Measurements from ENCODE around the gene SYNPO2. TPM values are rescaled to one million over a fixed set of nuclear protein-coding genes. Genes with fewer than 3 reads are reported as not detected.

The SYNPO2 gene
- total RNA-seq, 4 donors from 2014 or later, result 998 to 4,186 (median 1,764) TPM

- peak in 1 of 2 donors; percentile 46 for ATAC-seq
- no peak overlapping the region for H3K4me3 ChIP-seq
- DNase-seq, result no peak
- TF ChIP-seq, protein P1, sequence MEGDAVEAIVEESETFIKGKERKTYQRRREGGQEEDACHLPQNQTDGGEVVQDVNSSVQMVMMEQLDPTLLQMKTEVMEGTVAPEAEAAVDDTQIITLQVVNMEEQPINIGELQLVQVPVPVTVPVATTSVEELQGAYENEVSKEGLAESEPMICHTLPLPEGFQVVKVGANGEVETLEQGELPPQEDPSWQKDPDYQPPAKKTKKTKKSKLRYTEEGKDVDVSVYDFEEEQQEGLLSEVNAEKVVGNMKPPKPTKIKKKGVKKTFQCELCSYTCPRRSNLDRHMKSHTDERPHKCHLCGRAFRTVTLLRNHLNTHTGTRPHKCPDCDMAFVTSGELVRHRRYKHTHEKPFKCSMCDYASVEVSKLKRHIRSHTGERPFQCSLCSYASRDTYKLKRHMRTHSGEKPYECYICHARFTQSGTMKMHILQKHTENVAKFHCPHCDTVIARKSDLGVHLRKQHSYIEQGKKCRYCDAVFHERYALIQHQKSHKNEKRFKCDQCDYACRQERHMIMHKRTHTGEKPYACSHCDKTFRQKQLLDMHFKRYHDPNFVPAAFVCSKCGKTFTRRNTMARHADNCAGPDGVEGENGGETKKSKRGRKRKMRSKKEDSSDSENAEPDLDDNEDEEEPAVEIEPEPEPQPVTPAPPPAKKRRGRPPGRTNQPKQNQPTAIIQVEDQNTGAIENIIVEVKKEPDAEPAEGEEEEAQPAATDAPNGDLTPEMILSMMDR (IDR thresholded peaks at IDR 0.05 in 4 of 5, conservative IDR thresholded peaks at IDR 0.05 in 1 of 5), result no peak
- no peak for TF ChIP-seq POLR2A (IDR thresholded peaks at IDR 0.05)
- intact Hi-C loops (cut with DNase I; ENCODE audit: low total_unique reads) (loop anchor here (5.0 kb wide), 1 partner anchor 106 kb away; the partner anchor contains the start of gene USP53), in situ Hi-C loops (cut with MboI; ENCODE audit: low sequenced_read_pairs in 4 of 4) (no loop called here)
- no peaks in the 10 kb centered on the region for H3K27me3 ChIP-seq
- no peaks in the 10 kb centered on the region for H3K36me3 ChIP-seq
- H3K27ac ChIP-seq, result peak overlapping the region; percentile 48 to 73 (median 60)
- H3K4me1 ChIP-seq, result peaks cover 35 to 42% of the 10 kb centered on the region in 2 donors
- no peaks in the 10 kb centered on the region for H3K9me3 ChIP-seq
These were observed 217.7 kb downstream of the SYNPO2 start for GRCh38 chr4:119106036-119107000.

- Histone ChIP-seq H3K4me1 (peaks cover 19 to 23% of the 10 kb centered on the region in 2 donors), H3K4me3 (no peak overlapping the region), H3K27ac (no peak overlapping the region), H3K9me3 (no peaks in the 10 kb centered on the region), H3K36me3 (no peaks in the 10 kb centered on the region), H3K27me3 (no peaks in the 10 kb centered on the region)
- TF ChIP-seq, protein P1 (IDR thresholded peaks at IDR 0.05 in 4 of 5, conservative IDR thresholded peaks at IDR 0.05 in 1 of 5), result no peak
- no peak for TF ChIP-seq POLR2A (IDR thresholded peaks at IDR 0.05)
- no peak for DNase-seq
- in situ Hi-C loops (cut with MboI; ENCODE audit: low sequenced_read_pairs in 4 of 4), result no loop called here
- ATAC-seq, result no peak
- intact Hi-C loops (cut with DNase I; ENCODE audit: low total_unique reads), result no loop called here
These were observed 221.5 kb downstream of the SYNPO2 start for GRCh38 chr4:119110121-119110520.

Other genes with a start within 250 kb of the SYNPO2 start
- 10 to 100 TPM in 3 of 4 donors, 1 to 10 TPM in 1; 8.2 to 31.8 (median 17.3) TPM for gene METTL14, start 203.5 kb upstream of the SYNPO2 start, total RNA-seq
- gene SEC24D, start 52.7 kb upstream of the SYNPO2 start, total RNA-seq, result 10 to 100 TPM in 3 of 4 donors, 1 to 10 TPM in 1; 8.9 to 16.2 (median 10.4) TPM
- gene MYOZ2, start 247.0 kb downstream of the SYNPO2 start, total RNA-seq, result 100 to 1,000 TPM in 2 of 4 donors, 10 to 100 TPM in 2; 30.6 to 290 (median 87.9) TPM

Data from gastrocnemius medialis (tissue), 4 donors.